NCI-H460 (cell line): ENCODE results near the gene AOX1. TPM values are rescaled to one million over a fixed set of nuclear protein-coding genes. Genes with fewer than 3 reads are reported as not detected.
"Not testable (repeated sequence)": the region's sequence is repeated elsewhere in the genome, so short reads cannot be mapped to it uniquely, and the experiment has no call there.

ENCODE experiments used
- DNase-seq: peaks from one replicate; pipeline ENCODE4 v3.0.0-alpha.2; 2016; ENCODE audit warnings: low read depth; ENCODE audit errors: extremely low read depth
- polyA plus RNA-seq: library from polyadenylated mRNA; depleted of rRNA; stranded (reverse); fragments of >200 nt; gene quantifications from 2 replicates; pipeline ENCODE4 v1.2.3, GENCODE V29; 2014; cell fraction: nucleus; rRNA removed
- total RNA-seq: library from RNA; depleted of rRNA; stranded (reverse); fragments of >200 nt; shearing (Covaris generic); gene quantifications from 2 replicates; pipeline ENCODE4 v1.2.3, GENCODE V29; 2014; rRNA removed

AOX1 gene
- 10.7 and 15.2 TPM in 2 replicates for total RNA-seq
- polyA plus RNA-seq = 4.2 and 11.0 TPM in 2 replicates

- no peak for DNase-seq
These were observed at the start of gene AOX1 for GRCh38 chr2:200585730-200586643. TSS of gene AOX1 (plus strand) at chr2:200586014. CDS start at chr2:200586109, 95 bp downstream.

- no peak for DNase-seq
These were observed 47.7 kb upstream of the AOX1 start for GRCh38 chr2:200538139-200538538.

- DNase-seq = no peak
These were observed 45.0 kb upstream of the AOX1 start for GRCh38 chr2:200540793-200541192.

GRCh38 chr2:200566596-200566995 is 19.2 kb upstream of the AOX1 start:
- DNase-seq = not testable (repeated sequence)

DNA sequence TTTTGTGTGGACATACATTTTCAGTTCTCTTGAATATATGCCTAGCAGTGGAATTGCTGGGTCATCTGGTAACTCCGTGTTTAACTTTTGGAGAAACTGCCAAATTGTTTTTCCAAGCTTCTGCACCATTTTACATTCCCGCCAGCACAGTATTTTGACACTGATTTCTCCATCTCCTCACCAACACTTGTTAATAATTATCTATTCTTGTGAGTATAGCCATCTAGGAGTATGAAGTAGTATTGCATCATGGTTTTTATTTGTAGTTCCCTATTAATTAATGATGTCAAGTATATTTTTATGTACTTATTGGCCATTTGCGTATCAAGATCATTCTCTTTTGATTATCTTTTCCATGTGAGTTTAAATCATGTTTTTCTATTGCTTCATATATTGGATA is 17.9 kb upstream of the AOX1 start:
- DNase-seq = no peak

DNA sequence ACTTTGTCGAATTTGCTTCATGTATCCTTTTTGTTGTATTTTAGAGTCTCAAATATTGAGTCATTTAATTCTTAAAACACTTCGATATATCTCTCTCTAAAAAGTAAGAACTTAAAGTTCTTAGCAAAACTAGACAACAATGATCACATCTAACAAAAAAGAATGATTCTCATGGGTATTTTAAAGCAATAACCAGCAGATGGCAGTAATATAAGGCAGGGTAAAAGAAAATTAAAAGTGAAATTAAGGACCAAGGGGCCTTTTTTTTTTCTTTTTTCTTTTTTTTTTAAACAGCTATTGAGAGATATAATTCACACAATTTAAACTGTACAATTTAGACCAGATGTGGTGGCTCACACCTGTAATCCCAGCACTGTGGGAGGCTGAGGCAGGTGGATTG is 9.9 kb upstream of the AOX1 start:
- DNase-seq = peak; percentile 17

GRCh38 chr2:200577027-200577426 is 8.8 kb upstream of the AOX1 start:
- DNase-seq = no peak

DNA sequence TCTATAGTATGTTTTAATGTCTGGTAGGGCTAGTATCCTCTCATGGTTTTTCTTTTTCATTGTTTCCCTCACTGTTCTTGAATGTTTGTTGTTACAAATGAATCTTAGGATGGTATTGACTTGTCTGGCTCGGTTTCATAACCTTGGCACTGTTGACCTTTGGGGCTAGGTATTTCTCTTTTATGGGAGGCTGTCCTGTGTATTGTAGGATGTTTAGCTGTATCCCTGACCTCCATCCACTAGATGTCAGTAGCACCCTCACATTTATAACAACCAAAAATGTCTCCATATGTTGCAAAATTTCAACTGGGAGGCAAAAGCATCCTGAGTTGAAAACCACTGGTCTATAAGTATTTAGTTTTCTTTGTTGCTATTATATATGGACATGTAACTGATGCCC is 7.0 kb upstream of the AOX1 start:
- DNase-seq = peak; percentile 45

DNA sequence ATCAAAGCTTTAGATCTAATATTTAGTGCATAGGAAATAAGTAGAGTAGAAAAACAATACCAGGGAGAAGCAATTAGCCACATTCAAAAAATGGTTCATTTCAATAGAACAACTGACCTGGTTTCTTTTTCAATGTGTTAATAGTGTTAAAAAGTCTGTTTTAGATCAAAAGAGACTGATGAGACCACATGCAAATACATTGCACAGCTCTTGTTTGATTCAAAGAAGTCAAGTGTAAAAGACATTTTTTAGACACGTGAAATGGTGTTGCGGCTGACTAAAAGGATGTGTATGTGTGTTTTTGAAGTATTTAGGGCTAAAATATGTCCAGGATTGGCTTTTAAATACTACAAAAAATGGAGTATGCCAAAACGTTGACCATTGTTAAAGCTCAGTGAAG is 1.2 kb upstream of the AOX1 start:
- no peak for DNase-seq

- no peak for DNase-seq
These were observed 479 bp upstream of the AOX1 start for GRCh38 chr2:200585340-200585729.

DNA sequence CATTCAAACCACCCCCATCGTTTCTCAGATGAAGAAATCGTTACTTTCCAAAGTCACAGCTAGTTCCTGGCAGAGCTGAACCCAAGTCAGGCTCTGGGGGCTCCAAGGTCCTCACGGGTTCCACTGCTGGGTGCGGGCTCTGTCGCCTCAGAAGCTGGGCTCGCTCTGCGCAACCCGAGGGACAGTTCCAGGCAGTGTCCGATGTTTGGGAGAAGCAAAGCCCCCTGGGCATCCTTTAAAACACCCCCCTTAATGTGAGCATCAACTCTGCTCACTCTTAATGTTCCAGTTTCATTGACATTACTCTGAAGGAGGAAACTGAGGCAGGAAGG is 796 bp downstream of the AOX1 start:
- no peak for DNase-seq

GRCh38 chr2:200587007-200587616 is 1.3 kb downstream of the AOX1 start:
- no peak for DNase-seq

GRCh38 chr2:200588076-200588678 is 2.4 kb downstream of the AOX1 start:
- DNase-seq = no peak

DNA sequence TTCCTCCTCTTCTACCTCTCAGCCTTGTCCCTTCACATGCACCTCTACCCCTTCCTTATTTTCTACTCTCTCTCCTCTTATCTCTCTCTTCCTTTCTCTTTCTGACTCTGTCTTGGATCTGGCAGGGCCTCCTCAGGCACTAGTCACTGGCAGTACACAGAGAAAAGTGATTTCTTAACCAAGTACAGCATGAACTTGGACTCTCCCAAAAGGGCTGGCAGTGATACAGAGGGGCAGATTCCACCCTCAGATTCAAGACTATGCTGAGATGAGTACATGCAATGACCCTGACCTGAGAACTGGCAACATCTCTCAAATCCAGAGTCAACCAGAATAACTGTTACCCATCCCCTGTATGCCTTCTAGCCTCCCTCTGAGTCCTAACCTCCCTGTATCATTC is 4.3 kb downstream of the AOX1 start:
- DNase-seq = no peak

GRCh38 chr2:200591308-200591707 is 5.5 kb downstream of the AOX1 start:
- DNase-seq = no peak

DNA sequence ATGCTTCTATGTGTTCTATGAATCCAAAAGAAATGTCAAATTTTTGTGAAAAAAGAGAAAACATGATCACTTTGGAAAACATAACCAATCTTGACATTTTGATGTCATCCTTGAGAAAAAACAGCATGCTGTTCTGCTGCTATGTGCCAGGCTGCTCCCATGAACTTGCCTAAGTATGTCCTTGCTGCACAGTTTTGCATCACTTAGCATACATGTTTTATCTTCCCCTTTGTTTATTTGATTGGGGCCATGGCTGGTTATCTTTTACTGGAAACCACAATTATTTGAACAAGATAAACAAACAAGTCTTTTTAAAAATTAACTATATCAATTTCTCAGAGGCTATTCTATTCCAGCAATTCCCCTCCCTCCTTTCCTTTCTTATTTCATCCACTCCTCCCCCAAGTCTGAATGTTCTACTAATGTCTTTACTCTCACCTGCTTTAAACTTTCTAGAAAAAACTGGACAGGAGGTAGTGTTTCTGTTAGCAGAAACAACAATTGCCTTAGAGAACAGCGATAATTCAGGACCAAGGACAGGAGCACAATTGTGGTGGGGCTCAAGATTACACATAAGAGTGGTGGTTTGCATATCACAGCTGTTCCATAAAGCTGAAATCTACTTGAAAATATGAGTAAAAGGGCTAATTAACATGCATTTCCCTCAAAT is 6.7 kb downstream of the AOX1 start:
- peak; percentile 17 for DNase-seq

GRCh38 chr2:200593905-200594304 is 8.1 kb downstream of the AOX1 start:
- DNase-seq = no peak

DNA sequence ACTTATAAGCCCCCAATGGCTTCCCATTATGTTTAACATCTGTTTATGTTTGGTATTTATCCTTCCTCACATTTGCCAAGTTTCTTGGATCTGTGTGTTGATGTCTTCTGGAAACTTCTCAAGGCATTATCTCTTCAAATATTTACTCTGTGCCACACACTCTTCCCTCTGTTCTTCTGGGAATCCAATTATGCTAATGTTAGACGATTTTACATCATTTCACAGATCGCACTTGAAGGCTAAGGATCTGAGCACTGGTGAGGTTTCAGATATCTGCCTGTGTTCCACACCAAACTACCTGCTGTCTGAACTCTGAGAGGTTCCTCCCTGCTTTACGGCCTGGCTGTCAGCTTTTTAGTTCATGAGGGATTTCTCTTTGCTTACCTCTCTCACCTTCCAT is 10.1 kb downstream of the AOX1 start:
- no peak for DNase-seq

- no peak for DNase-seq
These were observed 11.2 kb downstream of the AOX1 start for GRCh38 chr2:200596774-200597570.

DNA sequence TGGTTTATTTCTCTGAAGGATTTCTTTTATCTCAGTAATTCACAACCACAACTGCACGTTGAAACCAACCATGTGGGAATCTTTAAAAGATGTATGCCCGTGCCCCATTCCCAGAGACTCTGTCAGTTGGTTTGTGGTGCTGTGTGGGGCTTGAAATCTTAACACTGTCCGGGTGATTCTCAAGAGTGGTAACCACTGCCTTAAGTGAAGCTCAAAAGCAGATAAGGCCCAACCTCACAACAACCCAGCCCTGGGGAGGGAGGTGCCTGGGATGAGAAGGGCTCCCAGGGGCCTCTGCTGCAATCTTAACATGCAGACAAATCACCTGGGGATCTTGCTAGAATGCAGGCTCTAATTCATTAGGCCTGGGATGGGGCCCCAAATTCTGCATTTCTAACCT is 13.4 kb downstream of the AOX1 start:
- no peak for DNase-seq
